ENCODE measurements around the gene ANOS1.
"Not testable (repeated sequence)": the region's sequence is repeated elsewhere in the genome, so short reads cannot be mapped to it uniquely, and the experiment has no call there.

The ANOS1 gene

DNA sequence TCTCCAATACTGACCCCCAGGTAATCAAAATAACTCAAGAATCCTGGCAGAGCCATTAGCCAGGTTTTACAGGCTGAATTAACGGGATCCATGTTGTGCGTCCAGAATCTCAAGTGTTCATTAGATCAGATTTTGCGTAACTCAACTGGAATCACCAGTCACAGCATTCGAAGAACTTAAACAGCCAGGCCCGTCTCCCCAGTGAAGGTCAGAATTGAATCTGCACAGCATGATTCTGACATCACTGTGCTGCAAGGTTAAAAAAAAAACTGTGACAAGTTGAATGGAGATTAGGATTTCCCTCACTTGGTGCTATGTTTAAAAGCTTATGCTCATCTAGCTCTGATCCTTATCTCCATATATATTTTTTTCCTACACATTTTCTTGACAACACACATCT lies 96.1 kb downstream of the ANOS1 start:
- no peak for DNase-seq

DNA sequence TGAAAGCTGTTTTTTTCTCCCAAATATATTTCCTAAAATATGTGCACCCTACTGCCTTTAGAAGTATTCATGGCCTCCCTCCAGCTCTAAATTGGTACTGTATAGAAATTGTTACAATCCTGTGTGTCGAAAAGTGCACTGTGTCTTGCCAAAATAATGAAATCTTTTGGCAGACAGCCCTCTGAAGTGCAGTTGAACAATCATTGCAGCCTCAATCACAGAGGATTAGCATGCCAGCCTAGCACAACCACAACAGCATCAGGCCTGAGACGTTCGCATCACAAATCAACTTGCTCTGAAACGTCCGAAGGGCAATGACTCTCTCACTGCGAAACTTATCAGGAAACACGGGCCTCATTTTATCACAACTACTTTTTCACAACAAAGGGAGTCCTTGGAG lies 99.0 kb downstream of the ANOS1 start:
- peak in 1 of 58 donors; percentile 0 for DNase-seq

DNA sequence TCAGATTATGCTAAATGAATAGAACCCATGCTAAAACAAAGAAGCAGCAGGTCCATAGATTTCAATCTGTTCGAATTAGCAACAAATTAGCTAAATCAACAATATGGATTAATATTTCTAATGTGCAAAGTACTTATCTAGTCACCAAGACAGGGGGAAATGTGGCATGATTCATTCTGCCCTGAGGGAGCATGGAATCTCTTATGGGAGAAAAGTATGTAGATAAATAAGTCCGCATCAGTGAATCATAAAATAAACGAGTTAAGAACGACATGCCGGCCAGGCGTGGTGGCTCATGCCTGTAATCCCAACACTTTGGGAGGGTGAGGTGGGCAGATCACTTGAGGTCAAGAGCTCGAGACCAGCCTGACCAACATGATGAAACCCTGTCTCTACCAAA lies 102.1 kb downstream of the ANOS1 start:
- no peak for DNase-seq

DNA sequence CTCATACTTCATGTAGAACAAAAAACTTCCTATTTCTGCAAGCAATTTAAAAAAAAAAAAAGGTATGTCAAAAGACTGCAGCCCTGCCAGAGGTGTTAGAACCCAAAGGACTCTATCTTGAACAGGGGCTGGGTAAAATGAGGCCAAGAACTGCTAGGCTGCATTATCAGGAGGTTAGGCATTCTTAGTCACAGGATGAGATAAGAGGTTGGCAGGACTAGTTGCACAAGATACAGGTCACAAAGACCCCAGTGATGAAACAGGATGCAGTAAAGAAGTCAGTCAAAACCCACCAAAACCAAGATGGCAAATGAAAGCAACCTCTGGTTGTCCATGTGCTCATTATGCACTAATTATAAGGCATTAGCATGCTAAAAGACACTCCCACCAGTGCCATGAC lies 104.1 kb downstream of the ANOS1 start:
- no peak for DNase-seq

DNA sequence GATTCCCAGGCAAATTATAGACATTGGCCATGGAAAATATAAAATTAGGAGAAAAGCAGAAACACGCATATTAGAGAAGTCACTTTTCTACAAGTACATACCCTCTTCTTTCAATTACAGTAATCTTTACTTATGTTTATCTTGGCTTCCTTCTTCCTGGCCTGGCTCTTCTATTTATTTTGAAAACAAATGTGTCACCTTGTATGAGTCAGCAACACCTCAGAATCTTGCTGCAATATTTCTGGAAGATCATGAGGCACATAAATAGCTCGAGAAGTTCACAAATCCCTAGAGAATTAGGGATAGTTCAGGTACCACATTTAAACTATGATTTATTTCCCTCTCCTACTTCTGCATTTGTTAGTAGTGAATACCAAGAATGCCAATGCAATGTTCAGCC lies 124.6 kb downstream of the ANOS1 start:
- DNase-seq, result no peak

DNA sequence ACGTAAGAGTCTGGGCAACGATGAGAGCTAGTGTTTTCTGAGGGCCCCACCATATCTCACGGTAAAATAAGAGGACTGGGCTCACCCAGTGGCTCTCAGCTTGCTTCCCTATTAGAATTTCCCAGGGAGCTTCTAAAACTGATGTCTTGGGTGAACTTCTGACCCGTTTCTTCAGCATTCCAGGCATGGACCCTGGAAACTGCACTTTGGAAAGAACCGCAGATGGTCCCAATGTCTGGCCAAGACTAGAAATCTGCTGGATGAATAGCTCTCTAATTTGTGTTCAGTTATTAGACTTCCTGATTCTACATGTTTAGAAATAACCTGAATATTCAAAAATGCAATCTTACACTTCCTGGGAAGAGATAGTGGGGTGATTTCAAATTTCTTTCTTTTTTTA lies 127.8 kb downstream of the ANOS1 start:
- peak in 1 of 58 donors; percentile 0 for DNase-seq

DNA sequence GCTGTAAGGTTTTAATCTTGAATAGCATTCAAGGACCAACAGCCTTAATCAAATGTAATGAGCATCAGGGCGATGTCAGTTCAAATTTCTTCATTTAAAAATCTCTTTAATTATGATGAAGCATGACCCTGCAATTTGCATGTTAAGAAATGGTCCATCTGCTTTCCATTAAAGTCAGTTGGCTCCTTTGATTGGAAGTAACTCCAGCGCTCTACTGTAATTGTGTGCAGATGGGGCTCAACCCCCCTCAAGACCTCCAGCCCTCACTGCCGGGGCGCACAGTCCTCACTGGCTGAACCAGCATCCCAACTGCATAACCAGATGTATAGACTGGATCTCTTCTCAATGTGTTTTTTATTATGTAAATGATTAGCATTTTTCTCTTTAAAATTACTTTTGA lies 140.4 kb downstream of the ANOS1 start:
- no peak for DNase-seq

DNA sequence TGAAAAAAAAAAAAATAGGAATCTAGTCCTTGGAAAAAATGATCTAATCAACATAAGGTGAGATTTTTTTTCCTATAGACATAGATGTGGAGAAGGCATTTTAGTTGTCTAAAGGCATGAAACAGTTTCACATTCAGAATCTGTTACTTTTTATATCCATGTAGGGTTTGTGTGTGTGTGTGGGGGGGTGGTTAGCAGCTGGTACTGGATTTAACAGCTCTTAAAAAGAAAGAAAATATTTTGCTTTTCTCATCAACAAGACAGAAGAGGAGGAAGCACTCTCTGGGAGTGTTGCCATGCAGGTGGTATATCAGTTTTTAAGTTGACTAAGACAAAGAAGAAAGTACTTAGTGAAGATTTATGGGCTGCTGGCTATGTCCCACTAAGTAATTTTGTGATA lies 145.0 kb downstream of the ANOS1 start:
- no peak for DNase-seq

DNA sequence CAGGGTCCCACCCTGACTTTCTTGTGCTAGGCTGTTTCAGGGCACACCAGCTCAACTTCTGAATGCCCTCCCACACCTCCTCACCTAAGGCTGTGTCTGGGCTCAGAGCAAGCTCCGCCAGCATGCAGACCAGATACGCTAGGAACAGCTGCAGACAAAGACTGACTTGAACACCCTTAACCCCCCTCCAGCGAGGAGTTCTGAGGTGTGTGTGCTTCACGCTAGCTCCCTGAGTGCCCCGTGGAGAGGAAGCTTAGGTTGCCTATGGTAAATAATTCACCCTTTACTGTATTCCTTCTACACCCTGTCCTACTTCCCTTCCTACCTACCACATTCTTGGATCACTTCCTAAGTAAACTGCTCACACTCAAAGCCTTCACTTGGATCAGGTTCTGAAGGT lies 152.3 kb downstream of the ANOS1 start:
- DNase-seq, result no peak

DNA sequence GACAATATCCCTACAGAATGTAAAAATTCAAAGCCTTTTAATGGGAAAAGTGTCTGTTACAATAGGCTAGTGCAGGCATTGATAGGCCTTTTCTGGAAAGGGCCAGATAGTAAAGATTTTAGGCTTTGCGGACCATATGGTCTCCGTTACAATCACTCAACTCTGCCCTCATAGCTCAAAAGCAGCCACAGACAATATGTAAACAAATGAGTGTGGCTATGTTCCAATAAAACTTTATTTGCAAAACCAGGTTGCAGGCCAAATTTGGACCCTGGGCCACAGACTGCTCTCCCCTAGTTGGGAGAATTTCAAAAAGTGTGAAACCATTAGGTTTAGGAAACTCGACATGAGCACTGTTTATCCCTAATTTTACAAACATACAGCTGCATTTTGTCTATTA lies 155.1 kb downstream of the ANOS1 start:
- DNase-seq, result no peak

DNA sequence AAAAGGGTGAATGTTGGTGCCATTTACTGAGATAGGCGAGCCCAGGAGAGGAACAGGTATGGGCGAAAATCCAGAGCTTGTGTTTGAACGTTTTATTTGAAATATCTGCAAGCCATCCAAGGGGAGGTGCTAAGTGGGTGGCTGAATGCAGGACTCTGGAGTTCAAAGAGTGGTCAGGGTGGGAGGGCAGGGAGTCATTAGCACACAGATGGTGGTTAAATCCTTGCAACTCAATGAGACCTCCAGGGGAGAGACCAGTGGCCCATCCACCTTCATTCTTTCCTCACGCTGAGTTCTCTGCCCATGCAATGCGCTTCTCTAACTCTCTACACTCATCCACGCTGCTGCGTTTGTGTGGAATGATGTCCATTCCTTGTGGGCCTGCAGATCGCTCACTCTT lies 166.2 kb downstream of the ANOS1 start:
- no peak for DNase-seq

DNA sequence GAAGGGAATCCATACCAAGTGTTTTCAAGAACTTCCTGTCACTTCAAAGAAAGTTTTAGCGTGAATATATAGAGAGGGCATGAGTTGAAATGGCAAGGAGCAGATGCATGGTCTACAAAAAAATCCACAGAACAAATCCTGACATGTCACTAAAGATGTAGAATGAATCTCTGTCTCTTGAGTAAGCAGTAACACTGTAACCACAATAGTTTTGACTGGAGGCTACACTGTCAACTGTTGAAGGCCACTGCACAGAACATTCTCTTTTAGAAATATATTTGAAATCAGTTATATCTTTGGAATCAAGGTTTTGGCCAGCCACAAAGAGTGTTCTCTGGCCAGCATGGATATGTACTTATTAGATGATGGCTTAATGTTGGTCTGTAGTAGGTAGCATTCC lies 183.5 kb downstream of the ANOS1 start:
- no peak for DNase-seq

DNA sequence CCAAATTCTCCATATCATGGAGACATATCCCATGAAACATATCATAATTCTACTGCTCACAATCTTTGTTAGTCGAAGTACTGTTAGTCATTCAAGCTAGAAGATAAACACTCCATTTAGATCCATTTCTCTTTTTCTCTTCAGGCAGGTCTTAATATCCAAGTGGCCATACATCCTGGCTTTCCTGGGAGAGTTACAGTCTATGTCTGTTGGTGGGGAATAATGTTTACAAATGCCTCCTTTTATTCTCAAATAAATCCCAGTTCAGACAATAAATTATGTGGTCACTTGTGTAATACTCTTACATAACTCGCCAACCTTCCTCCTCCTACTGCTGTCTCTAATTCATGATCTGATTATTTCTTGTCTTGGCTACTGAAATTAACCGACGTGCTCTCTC lies 185.2 kb downstream of the ANOS1 start:
- no peak for DNase-seq

DNA sequence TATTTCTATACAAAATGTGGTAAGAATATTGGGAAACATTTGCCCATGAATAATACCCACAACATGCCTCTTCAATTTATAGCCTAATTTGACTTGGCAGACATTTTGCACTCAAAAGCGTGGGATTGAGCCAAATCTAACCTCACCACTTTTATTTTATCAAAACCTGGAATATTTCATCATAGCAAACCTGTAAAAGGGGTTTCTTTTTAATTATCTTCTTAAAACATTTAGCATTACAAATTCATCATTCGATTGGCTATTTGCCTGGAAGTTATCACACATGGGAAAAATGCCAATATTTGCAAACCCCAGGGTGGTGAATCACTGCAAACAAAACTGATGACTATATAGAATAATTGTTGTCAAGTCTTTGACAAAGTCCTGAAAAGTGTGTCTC lies 211.1 kb downstream of the ANOS1 start:
- DNase-seq, result no peak

DNA sequence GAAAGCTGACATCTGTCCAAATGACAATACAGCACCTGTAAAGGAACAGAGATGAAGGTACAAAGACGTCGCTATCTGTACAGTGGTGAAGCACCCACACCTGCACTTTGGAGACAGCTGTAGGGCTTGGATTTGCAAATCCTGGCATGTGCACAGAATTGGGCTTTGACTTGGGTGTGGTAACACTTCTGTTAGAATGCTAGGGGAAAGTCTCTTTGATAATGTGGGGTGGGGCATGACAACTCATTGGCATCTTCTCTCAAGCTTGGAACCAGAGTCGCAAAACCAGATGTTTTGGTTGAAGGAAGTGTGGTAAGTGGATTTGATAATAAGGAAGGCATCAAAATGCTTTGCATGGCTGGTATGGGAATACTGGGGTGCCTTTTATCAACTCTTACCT lies 211.8 kb downstream of the ANOS1 start:
- no peak for DNase-seq

DNA sequence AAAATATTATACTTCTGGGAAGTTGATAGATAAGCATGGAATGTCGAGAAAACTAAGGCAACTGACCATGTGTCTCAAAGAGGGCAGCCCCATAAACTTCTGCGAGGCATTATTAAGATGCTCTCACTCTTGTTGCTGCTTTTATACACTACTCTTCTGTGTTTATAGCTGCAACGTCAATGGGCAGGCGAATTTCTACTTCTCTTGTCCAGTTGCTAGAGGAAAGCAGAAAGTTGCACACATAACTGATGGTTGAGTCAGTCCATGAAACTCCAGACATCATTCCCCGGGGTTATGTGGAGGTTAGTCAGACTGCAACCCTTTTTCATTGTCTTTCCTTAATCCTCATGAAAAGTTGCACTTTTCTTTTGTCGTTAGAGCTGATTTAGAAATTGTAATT lies 227.5 kb downstream of the ANOS1 start:
- no peak for DNase-seq

DNA sequence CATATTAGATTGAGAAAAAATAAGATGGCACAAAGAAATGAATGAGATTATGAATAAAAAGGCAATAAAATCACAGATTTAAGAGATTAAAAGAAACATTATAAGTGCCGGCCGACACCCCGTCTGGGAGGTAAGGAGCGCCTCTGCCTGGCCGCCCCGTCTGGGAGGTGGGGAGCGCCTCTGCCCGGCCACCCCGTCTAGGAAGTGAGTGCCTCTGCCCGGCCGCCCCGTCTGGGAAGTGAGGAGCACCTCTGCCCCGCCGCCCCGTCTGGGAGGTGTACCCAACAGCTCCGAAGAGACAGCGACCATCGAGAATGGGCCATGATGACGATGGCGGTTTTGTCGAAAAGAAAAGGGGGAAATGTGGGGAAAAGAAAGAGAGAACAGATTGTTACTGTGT lies 229.8 kb downstream of the ANOS1 start:
- DNase-seq, result not testable (repeated sequence)

DNA sequence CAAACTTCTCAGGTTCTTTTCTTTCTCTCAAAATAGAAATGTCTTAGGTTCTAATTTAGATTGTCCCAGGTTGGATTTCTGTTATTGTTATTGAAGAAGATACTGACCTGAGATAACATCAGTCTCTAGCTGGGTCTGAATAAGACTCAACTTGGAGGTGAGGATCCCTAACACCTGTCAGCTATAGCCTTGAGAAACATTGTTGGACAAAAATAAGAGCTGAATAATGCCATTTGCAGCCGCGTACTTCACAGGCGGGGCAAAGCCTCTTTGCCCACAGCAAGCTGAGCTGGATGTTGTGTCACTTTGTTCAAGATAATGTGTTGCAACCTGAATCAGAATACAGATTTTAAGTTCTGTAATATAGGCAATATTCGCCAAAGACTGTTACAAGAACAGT lies 231.7 kb downstream of the ANOS1 start:
- DNase-seq, result no peak

DNA sequence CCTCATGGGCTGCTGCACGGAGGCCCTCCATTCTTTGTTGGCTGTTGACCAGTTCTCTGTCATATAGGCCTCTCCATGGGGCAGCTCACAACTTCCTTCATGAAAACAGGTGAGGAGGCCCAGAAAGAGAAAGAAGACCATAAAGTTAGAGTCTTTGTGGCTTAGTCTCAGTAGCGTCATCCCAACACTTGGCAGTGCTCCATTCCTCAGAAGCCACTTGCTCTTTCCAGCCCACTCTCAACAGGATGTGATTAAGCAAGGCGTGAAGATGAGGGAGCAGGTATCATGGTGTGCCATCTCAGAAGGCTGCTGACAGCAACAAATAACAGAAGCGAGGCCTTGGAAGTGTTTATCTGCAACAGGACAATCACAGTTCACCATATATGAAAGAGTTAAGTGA lies 236.9 kb downstream of the ANOS1 start:
- not testable (repeated sequence) for DNase-seq

DNA sequence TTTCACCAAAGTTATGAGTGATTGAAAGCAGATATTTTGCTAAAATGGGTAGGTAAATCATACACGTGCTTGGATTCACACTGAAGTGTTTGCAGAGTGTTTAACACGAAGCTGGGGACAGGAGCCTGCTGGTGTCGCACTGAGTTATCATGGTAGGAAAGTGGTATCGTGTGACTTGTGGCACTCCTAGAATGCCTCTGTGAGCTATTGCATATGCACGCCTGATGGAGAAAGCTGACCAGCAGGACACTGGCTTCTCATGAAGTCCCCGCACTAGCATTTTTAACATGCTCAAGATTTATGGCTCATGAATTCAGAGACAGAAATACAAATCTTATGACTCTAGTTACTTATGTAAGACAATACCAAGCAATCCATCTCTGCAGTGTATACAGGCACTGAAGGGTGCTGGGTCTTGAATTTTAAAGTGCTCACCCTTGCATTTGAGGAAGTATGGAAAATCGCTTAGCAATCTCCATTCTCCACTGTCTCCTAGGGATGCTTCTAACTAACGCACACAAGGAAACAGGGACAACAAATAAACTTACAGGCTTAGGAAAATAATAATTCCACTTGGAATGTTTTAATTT lies 247.5 kb downstream of the ANOS1 start:
- no peak for DNase-seq
